GF-D8 (cell line): ENCODE results near the gene SLX4.
A peak's percentile ranks its signal among the peaks of the same experiment; 100 is the strongest.

Experiments used
- DNase-seq: peaks from one replicate; lab custom pipeline; 2025; lab: John Stamatoyannopoulos, UW

SLX4 gene

GRCh38 chr16:3580251-3580651, 31.2 kb downstream of the SLX4 start:
- peak; percentile 71 for DNase-seq

- no peak for DNase-seq
These were observed 31.6 kb downstream of the SLX4 start for GRCh38 chr16:3579776-3580175.

GRCh38 chr16:3578610-3579551, 32.5 kb downstream of the SLX4 start:
- DNase-seq: peak; percentile 54

- no peak for DNase-seq
These were observed 33.3 kb downstream of the SLX4 start for GRCh38 chr16:3578121-3578520.

GRCh38 chr16:3577302-3577752, 34.1 kb downstream of the SLX4 start, which contains the start of gene NLRC3:
TSS of gene NLRC3 (minus strand) at chr16:3577403. CDS start at chr16:3565036, 12,367 bp downstream.
- peak; percentile 42 for DNase-seq

GRCh38 chr16:3576211-3576610, 35.2 kb downstream of the SLX4 start:
- no peak for DNase-seq

- no peak for DNase-seq
These were observed 35.9 kb downstream of the SLX4 start for GRCh38 chr16:3575491-3575890.

GRCh38 chr16:3574195-3574594, 37.2 kb downstream of the SLX4 start:
- no peak for DNase-seq

GRCh38 chr16:3573146-3573815, 38.1 kb downstream of the SLX4 start:
- no peak for DNase-seq

- no peak for DNase-seq
These were observed 40.9 kb downstream of the SLX4 start for GRCh38 chr16:3570420-3571062.

GRCh38 chr16:3569851-3570250, 41.6 kb downstream of the SLX4 start:
- DNase-seq: no peak

GRCh38 chr16:3566990-3567389, 44.4 kb downstream of the SLX4 start:
- DNase-seq: no peak

- no peak for DNase-seq
These were observed 46.6 kb downstream of the SLX4 start for GRCh38 chr16:3564889-3565141.

- DNase-seq: no peak
These were observed 47.1 kb downstream of the SLX4 start for GRCh38 chr16:3564130-3564888.

GRCh38 chr16:3562914-3563480, 48.4 kb downstream of the SLX4 start:
- DNase-seq: no peak

GRCh38 chr16:3561626-3562025, 49.8 kb downstream of the SLX4 start:
- no peak for DNase-seq

- no peak for DNase-seq
These were observed 57.0 kb downstream of the SLX4 start for GRCh38 chr16:3554351-3554928.

GRCh38 chr16:3553138-3553923, 58.1 kb downstream of the SLX4 start:
- no peak for DNase-seq

- DNase-seq: no peak
These were observed 60.3 kb downstream of the SLX4 start for GRCh38 chr16:3550851-3551847.
